GM19372 (cell line): ENCODE measurements around the gene ITPA.
"Not testable (repeated sequence)": the region's sequence is repeated elsewhere in the genome, so short reads cannot be mapped to it uniquely, and the experiment has no call there.

Source experiments
- ATAC-seq: cut with Tn5 transposase; IDR thresholded peaks from one replicate; pipeline ENCODE4 v1.9.1; 2021; ENCODE audit warnings: mild to moderate bottlenecking, low read depth, moderate library complexity; ENCODE audit not compliant: unreplicated experiment

Gene ITPA

GRCh38 chr20:3195590-3196237, 13.6 kb upstream of the ITPA start:
- ATAC-seq: no peak

DNA sequence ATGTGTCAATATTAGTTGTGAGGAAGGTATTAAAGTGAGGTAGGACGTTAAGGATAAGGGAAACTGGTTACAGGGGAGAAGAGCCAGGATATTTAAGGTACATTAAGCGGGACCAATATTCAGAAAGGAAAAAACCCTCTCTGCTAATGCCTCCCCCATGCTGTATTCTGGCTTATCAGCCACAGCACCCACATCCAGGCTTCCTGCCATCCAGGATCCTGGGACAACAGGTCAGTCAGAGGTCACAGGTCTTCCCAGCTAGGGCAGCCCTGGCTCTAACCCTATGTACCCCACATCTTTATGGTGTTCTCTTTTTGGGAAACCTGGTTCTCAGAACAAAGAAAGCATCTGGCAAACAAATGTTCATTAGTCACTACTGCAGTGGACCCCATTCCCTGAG, 10.1 kb upstream of the ITPA start:
- ATAC-seq: no peak

GRCh38 chr20:3199976-3200755, 9.1 kb upstream of the ITPA start:
- no peak for ATAC-seq

DNA sequence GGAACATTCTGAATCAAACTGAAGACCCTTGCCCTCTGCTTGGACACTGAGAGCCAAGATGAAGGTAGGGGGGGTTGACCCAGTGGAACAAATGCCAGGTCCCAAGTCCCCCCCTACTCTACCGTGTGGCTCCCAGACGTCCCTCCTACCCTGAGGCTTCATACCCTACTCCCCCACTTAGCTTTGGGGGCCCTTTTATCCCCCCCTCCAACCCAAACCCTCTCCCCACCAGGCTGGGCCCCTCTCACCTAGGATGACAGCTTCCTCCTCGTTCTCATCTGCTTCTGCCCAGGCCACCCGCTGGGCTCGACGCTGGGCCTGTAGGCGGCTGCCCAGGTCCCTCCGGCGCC, 6.4 kb upstream of the ITPA start:
- ATAC-seq: no peak

- no peak for ATAC-seq
These were observed 5.8 kb upstream of the ITPA start for GRCh38 chr20:3203315-3204123.

- peak; percentile 72 for ATAC-seq
These were observed 5.0 kb upstream of the ITPA start, which contains the start of gene DDRGK1 for GRCh38 chr20:3204124-3204794. Gene DDRGK1 (minus strand): TSS chr20:3204682. CDS start chr20:3204627, 55 bp downstream.

DNA sequence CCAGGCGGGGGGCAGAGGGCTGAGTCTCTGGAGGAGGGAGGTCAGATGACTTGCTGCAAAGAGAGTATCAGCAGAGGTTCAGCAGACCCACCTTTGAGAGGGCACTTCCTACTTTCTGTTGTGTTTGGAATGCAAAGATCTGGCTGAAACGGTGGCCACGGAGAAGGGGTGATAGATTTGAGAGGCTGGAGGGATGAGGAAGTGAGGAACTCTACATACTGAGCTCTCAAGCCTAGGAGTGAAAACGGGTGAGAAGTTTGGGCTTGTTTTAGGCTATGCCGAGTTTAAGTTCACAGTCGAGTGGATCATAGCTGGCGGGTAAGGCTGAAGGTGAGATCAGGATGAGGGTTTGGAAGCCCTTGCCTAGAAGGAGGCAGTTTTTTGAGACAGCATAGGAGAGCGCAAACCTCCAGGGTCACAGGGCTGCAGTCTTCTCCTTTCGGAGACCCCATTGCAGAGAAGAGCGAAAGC, 477 bp upstream of the ITPA start:
- no peak for ATAC-seq

- no peak for ATAC-seq
These were observed 634 bp downstream of the ITPA start for GRCh38 chr20:3209946-3210317.

GRCh38 chr20:3210346-3210745, 1.0 kb downstream of the ITPA start:
- no peak for ATAC-seq

DNA sequence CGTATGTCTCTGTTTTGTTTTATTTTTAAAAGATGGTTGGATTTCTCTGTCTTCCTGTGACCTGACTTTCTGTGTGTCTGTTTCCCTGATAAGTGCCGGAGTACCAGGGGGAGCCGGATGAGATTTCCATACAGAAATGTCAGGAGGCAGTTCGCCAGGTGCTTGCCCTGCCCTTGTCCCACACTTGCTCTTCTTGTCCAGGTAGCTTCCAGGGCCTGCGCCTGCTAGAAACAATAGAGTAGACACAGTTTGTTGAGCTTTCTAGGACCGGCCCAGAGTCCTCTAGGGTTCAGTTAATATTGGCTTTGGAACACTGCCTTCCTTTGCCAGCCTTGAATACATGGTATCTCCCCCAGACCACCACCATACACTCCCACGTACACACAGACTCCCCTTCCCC, 3.9 kb downstream of the ITPA start:
- ATAC-seq: no peak

GRCh38 chr20:3215359-3215917, 6.1 kb downstream of the ITPA start:
- not testable (repeated sequence) for ATAC-seq

DNA sequence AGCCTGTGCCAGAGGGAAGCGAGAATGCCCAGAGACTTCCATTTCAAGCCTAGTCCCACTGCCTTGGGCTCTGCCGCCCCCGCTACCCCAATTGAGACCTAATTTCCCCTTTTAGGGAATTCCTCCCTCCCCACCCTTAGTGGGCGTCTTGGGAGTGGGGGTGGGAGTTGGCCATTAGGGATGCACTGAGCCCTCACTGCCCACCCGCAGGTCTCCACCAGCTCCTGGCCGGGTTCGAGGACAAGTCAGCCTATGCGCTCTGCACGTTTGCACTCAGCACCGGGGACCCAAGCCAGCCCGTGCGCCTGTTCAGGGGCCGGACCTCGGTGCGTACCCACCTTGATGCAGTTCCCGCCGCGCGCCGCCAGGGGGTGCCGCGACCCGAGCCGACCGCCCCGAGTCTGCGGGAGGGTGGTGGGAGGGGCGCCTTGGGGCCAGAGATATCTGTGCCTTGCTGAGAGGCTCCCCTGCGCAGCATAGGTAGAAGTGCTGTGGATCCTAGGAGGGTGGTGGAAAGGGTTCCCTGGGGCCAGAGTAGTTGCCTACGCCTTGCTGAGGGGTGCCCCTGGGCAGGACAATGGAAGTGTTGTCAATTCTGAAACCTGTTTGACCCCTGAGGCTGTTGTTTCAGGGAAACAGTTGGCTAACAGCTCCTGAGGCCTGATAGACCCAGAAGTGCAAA, 9.2 kb downstream of the ITPA start:
- ATAC-seq: peak; percentile 87

- no peak for ATAC-seq
These were observed 12.3 kb downstream of the ITPA start for GRCh38 chr20:3221398-3222226.

DNA sequence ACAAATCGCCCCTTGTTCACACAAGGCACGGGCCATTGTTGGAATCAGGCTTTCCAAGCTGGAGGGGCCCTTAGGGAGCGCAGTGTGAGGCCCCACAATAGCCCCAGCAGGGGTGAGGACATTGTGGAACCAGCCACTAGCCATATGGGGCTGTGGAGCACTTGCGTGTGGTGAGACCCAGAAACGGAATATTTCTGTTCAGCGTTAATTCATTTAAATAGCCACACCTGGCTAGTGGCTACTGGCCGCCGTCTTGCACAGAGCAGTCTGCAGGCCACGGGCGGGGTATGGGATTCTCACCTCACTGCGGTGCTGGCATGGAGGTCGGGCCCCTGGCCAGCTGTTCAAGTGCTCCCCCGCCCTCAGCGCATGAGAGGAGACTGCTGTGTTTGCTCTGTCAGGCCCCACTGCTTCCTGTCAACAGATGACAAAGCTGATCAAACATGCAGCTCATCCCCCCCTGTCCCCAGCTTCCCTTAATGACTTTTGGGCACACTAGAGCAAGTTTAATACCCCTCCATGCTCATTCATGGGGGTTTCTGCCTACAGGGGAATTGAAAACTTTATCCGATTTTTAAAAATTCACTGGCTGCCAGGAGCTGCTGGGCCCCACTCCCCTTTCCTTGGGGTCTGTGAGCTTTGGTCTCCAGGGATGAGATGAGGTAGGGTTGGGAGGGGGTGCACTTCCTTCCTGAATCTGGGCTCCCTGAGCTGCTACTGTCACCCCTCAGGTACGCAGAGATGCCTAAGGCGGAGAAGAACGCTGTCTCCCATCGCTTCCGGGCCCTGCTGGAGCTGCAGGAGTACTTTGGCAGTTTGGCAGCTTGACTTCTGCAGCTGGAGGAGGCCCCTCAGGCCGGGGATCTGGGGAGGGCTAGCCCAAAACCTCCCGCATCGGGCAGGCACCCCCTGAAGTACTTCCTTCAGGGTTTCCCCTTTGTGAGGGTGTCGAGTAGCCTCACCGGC, 13.6 kb downstream of the ITPA start:
- no peak for ATAC-seq

DNA sequence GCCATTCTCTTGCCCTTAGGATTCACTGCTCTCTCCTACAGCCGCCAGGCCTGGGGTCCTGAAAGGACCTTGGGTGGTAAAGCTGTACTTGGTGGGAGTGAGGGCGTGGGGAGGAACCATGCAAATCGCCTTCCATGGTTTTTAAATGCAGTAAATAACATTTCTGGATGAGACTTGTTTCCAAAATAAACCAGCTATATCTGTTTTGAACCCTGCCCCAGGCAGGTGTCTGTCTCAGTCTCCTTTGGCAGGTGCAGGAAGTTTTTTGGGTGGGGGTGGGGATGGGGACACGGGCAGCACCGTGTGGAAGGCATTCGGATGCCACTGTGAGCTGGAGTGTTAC, 14.3 kb downstream of the ITPA start:
- no peak for ATAC-seq

DNA sequence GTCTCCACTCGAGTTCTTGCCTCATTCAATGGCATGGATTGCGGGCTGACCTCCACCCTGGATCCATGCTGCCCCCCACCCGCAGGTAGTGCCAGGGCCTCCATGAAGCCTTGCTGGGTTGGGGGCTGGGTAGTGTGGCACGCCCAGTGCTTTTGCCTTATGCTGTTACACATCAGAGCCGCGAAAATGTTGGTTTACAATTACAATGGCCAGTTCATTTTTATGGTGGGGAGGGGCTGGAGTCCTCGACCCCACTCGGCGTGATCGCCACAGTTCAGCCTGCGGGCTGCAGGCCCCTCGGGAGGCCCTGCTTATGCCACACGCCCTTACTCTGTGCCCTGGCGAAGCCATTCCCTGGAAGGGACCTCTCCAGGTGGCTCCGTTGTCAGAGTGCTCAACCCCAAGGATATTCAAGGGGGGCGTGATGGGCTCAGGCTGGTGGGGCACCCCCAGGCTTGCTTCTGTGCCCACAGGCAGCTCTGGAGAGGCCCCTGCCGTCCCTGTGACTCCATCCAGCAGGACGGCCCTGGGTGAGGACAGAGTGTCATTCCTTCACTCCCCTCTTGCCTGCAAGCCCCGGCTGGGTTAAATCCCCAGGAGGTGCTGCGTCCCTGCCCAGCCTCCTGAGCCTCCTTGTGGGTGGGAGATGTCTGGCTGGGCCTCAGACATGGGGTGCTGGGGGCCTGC, 14.8 kb downstream of the ITPA start:
- no peak for ATAC-seq

DNA sequence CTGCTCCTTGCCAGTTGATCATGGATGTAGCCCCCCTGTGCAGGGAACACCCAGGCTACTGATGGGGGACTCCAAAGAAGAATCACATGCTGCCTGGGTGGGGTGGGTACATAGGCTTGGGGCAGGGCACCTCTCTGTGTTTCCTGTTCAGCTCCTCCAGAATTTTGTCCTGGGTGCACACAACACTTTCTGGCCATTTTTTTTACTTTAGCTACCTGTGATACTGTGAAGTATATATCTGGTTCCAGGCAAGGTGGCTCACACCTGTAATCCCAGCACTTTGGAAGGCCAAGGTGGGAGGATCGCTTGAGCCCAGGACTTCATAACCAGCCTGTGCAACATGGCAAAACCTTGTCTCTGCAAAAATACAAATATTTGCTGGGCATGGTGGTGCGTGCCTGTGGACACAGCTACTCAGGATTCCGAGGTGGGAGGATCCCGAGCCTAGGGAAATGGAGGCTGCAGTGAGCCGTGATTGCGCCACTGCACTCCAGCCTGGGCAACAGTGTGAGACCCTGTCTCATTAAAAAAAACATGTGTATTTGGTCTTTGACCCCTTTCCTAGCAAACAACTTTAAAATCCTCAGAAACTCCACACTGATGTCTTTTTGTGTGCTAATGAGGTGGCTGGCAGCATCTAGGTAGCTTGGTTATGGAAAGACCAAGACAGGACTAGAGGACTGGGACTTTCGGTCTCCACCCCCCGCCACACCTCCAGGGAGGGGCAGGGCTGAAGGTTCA, 15.6 kb downstream of the ITPA start:
- ATAC-seq: no peak
